SK-N-SH treated with all-trans-retinoic acid at 6 μM for 48 hours (cell line): ENCODE measurements around the gene TIPRL.

ENCODE experiments used
- ARNTL ChIP-seq: fragments of 450-650 bp; formaldehyde crosslinking; IDR thresholded peaks from 2 replicates; pipeline ENCODE4 v1.5.0; 2020; ENCODE audit warnings: low read depth, mild to moderate bottlenecking, moderate library complexity, borderline replicate concordance
- BACH2 ChIP-seq: fragments of 250-450 bp; sonication (Bioruptor Pico); IDR thresholded peaks from 2 replicates; pipeline ENCODE4 v1.9.0; 2021; ENCODE audit warnings: mild to moderate bottlenecking, borderline replicate concordance
- CREB5 ChIP-seq: fragments of 250-450 bp; sonication (Bioruptor Pico); IDR thresholded peaks from 2 replicates; pipeline ENCODE4 v1.5.1; 2020; ENCODE audit warnings: low read depth, mild to moderate bottlenecking, moderate library complexity
- ISL1 ChIP-seq: fragments of 250-450 bp; sonication (Bioruptor Pico); IDR thresholded peaks from 2 replicates; pipeline ENCODE4 v2.1.2; 2022; ENCODE audit warnings: mild to moderate bottlenecking, moderate library complexity
- TCF4 ChIP-seq: fragments of 250-450 bp; sonication (Bioruptor Pico); IDR thresholded peaks from 2 replicates; pipeline ENCODE4 v1.8.0; 2021; ENCODE audit warnings: mild to moderate bottlenecking, moderate library complexity, borderline replicate concordance

GRCh38 chr1:168155910-168156309 is 22.9 kb upstream of the TIPRL start:
- TF ChIP-seq ARNTL (CRISPR knock-in tag) (no peak), TCF4 (no peak), ISL1 (CRISPR knock-in tag) (no peak), BACH2 (CRISPR knock-in tag) (no peak), CREB5 (CRISPR knock-in tag) (no peak)
